ENCODE results near the gene MREG. TPM values are rescaled to one million over a fixed set of nuclear protein-coding genes. Genes with fewer than 3 reads are reported as not detected.

MREG gene
- total RNA-seq, 1 donor from 2014 or later, result 11.8 TPM

DNA sequence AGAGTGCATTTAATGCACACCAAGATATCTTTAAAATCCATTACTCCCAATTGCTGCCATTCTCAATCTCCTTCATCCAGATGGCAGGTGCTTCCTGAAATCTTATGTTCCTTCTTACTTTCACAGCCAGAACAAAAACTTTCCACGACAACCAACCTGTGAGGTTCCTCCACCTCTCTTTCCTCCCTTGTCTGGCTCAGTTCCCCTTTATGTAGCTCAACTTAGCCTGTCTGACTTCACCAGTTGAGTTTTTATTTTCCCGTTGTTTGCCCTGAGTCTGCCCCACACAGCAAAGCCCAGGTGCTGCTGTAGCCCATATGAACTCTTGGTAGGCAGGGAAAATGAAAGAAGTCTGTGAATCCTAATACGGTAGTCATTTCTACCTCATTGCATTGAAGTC, 112.5 kb downstream of the MREG start:
- H3K36me3 ChIP-seq, result no peaks in the 10 kb centered on the region
- no peak overlapping the region for H3K27ac ChIP-seq
- H3K9me3 ChIP-seq, result no peaks in the 10 kb centered on the region
- no peak overlapping the region for H3K4me3 ChIP-seq
- TF ChIP-seq POLR2A (IDR thresholded peaks at IDR 0.05) (no peak), POLR2AphosphoS5 (IDR thresholded peaks at IDR 0.05; ENCODE audit: insufficient read depth in 1 of 2, low read depth in 1 of 2) (no peak)
- TF ChIP-seq, protein P1, sequence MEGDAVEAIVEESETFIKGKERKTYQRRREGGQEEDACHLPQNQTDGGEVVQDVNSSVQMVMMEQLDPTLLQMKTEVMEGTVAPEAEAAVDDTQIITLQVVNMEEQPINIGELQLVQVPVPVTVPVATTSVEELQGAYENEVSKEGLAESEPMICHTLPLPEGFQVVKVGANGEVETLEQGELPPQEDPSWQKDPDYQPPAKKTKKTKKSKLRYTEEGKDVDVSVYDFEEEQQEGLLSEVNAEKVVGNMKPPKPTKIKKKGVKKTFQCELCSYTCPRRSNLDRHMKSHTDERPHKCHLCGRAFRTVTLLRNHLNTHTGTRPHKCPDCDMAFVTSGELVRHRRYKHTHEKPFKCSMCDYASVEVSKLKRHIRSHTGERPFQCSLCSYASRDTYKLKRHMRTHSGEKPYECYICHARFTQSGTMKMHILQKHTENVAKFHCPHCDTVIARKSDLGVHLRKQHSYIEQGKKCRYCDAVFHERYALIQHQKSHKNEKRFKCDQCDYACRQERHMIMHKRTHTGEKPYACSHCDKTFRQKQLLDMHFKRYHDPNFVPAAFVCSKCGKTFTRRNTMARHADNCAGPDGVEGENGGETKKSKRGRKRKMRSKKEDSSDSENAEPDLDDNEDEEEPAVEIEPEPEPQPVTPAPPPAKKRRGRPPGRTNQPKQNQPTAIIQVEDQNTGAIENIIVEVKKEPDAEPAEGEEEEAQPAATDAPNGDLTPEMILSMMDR (IDR thresholded peaks at IDR 0.05), result no peak
- peaks cover 15% of the 10 kb centered on the region for H3K4me1 ChIP-seq
- H3K27me3 ChIP-seq, result no peaks in the 10 kb centered on the region
- DNase-seq (ENCODE audit: extremely low spot score in 2 of 2), result no peak
- intact Hi-C loops (cut with DNase I), result no loop called here

DNA sequence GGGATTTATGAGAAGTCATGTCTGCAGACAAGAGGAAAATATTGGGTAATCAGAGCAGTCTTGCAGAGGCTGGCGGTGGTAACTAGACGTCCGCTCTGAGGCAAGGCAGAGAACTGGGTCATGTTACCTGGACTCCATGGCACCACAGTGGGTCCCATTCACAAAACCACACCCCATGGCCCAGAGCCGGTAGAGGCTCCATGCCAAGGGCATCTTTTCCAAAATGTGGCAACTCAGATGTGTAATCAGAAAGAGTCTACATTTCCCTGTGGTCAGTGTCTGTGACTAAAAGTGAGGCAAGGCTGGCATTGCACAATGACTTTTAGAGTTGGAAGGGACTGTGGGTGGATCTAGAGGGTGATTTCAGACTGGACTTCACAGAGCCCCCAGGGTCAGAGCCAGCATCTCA, 113.1 kb downstream of the MREG start:
- TF ChIP-seq POLR2A (IDR thresholded peaks at IDR 0.05) (no peak), POLR2AphosphoS5 (IDR thresholded peaks at IDR 0.05; ENCODE audit: insufficient read depth in 1 of 2, low read depth in 1 of 2) (no peak)
- TF ChIP-seq, protein P1 (IDR thresholded peaks at IDR 0.05), result no peak
- no peak for DNase-seq (ENCODE audit: extremely low spot score in 2 of 2)
- Histone ChIP-seq H3K27me3 (no peaks in the 10 kb centered on the region), H3K9me3 (no peaks in the 10 kb centered on the region), H3K27ac (no peak overlapping the region), H3K4me1 (peaks cover 15% of the 10 kb centered on the region), H3K36me3 (no peaks in the 10 kb centered on the region), H3K4me3 (no peak overlapping the region)
- intact Hi-C loops (cut with DNase I), result no loop called here

GRCh38 chr2:215899141-215900074, 113.9 kb downstream of the MREG start:
- TF ChIP-seq POLR2AphosphoS5 (IDR thresholded peaks at IDR 0.05; ENCODE audit: insufficient read depth in 1 of 2, low read depth in 1 of 2) (no peak), POLR2A (IDR thresholded peaks at IDR 0.05) (no peak)
- TF ChIP-seq, protein P1 (IDR thresholded peaks at IDR 0.05), result no peak
- Histone ChIP-seq H3K9me3 (no peaks in the 10 kb centered on the region), H3K27ac (no peak overlapping the region), H3K27me3 (no peaks in the 10 kb centered on the region), H3K4me3 (no peak overlapping the region), H3K36me3 (no peaks in the 10 kb centered on the region), H3K4me1 (peaks cover 15% of the 10 kb centered on the region)
- intact Hi-C loops (cut with DNase I), result no loop called here
- DNase-seq (ENCODE audit: extremely low spot score in 2 of 2), result no peak

DNA sequence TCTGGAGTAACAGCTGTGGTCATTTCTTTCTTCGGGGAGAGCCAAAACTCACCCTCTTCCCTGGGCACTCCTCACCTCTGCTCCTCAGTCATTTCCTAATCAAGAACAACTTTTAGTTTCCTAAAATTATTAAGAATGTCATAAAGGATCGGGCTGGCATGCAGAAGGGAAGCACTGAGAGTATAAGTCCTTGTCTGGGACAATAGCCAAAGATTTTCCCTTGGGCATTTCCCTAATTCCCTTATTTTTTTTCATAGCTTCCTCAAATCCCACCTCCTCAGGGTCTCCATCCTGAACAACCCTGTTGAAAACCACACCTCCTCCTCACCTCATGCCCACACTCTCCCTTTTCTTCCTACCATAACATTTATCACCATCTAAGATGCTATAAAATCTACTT, 115.0 kb downstream of the MREG start:
- Histone ChIP-seq H3K27ac (no peak overlapping the region), H3K9me3 (no peaks in the 10 kb centered on the region), H3K4me3 (no peak overlapping the region), H3K27me3 (no peaks in the 10 kb centered on the region), H3K4me1 (peaks cover 15% of the 10 kb centered on the region), H3K36me3 (no peaks in the 10 kb centered on the region)
- no peak for DNase-seq (ENCODE audit: extremely low spot score in 2 of 2)
- intact Hi-C loops (cut with DNase I), result no loop called here
- TF ChIP-seq, protein P1 (IDR thresholded peaks at IDR 0.05), result no peak
- no peak for TF ChIP-seq POLR2A (IDR thresholded peaks at IDR 0.05)
- no peak for TF ChIP-seq POLR2AphosphoS5 (IDR thresholded peaks at IDR 0.05; ENCODE audit: insufficient read depth in 1 of 2, low read depth in 1 of 2)

DNA sequence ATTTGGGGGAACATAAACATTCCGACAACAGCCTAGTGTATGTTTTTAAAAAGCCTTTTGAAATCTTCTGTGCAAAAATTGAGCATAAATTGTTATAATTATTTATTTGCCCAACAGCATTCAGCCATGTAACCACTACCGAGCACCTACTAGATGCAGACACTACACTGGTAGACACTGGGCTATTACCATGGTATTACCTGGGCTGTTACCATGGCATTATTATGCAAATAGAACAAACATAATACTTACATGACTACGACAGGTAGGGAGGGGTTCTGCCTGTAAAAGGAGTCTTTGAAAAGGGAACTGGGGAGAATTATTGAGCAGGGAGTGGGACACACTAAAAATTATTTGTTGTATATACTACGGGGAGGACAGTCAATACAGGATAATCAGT, 116.4 kb downstream of the MREG start:
- Histone ChIP-seq H3K4me3 (no peak overlapping the region), H3K27ac (no peak overlapping the region), H3K4me1 (peaks cover 15% of the 10 kb centered on the region), H3K27me3 (no peaks in the 10 kb centered on the region), H3K36me3 (no peaks in the 10 kb centered on the region), H3K9me3 (no peaks in the 10 kb centered on the region)
- intact Hi-C loops (cut with DNase I), result no loop called here
- no peak for DNase-seq (ENCODE audit: extremely low spot score in 2 of 2)
- TF ChIP-seq POLR2A (IDR thresholded peaks at IDR 0.05), result no peak
- TF ChIP-seq POLR2AphosphoS5 (IDR thresholded peaks at IDR 0.05; ENCODE audit: insufficient read depth in 1 of 2, low read depth in 1 of 2), result no peak
- TF ChIP-seq, protein P1 (IDR thresholded peaks at IDR 0.05), result no peak
